HG02642 (cell line): ENCODE data around the gene UBA6.
"Not testable (repeated sequence)": the region's sequence is repeated elsewhere in the genome, so short reads cannot be mapped to it uniquely, and the experiment has no call there.

Source experiments
- ATAC-seq: cut with Tn5 transposase; IDR thresholded peaks from one replicate; pipeline ENCODE4 v1.9.1; 2021; ENCODE audit warnings: mild to moderate bottlenecking; ENCODE audit not compliant: unreplicated experiment, poor library complexity

UBA6 gene

GRCh38 chr4:67700738-67701516 is at the start of gene UBA6:
TSS of gene UBA6 (minus strand) at chr4:67701155. CDS start at chr4:67701119, 36 bp downstream.
- peak; percentile 99 for ATAC-seq

- ATAC-seq = no peak
Measured at GRCh38 chr4:67750691-67751090, 49.7 kb upstream of the UBA6 start.

GRCh38 chr4:67749286-67749685 is 48.3 kb upstream of the UBA6 start:
- ATAC-seq = no peak

- peak; percentile 48 for ATAC-seq
Measured at GRCh38 chr4:67746797-67747495, 46.0 kb upstream of the UBA6 start.

- ATAC-seq = no peak
Measured at GRCh38 chr4:67744561-67745283, 43.8 kb upstream of the UBA6 start.

- ATAC-seq = no peak
Measured at GRCh38 chr4:67743194-67743593, 42.2 kb upstream of the UBA6 start.

- no peak for ATAC-seq
Measured at GRCh38 chr4:67736262-67736661, 35.3 kb upstream of the UBA6 start.

GRCh38 chr4:67735325-67735724 is 34.4 kb upstream of the UBA6 start:
- ATAC-seq = no peak

GRCh38 chr4:67730511-67730910 is 29.6 kb upstream of the UBA6 start:
- not testable (repeated sequence) for ATAC-seq

- no peak for ATAC-seq
Measured at GRCh38 chr4:67727124-67727850, 26.3 kb upstream of the UBA6 start.

GRCh38 chr4:67725981-67726380 is 25.0 kb upstream of the UBA6 start:
- no peak for ATAC-seq

- no peak for ATAC-seq
Measured at GRCh38 chr4:67725132-67725531, 24.2 kb upstream of the UBA6 start.

GRCh38 chr4:67723949-67724348 is 23.0 kb upstream of the UBA6 start:
- no peak for ATAC-seq

GRCh38 chr4:67723341-67723740 is 22.4 kb upstream of the UBA6 start:
- ATAC-seq = no peak

- ATAC-seq = no peak
Measured at GRCh38 chr4:67721770-67722597, 21.0 kb upstream of the UBA6 start.

GRCh38 chr4:67721315-67721769 is 20.4 kb upstream of the UBA6 start:
- no peak for ATAC-seq

GRCh38 chr4:67719953-67720617 is 19.1 kb upstream of the UBA6 start:
- no peak for ATAC-seq

GRCh38 chr4:67718848-67719247 is 17.9 kb upstream of the UBA6 start:
- ATAC-seq = no peak

GRCh38 chr4:67717586-67717985 is 16.6 kb upstream of the UBA6 start:
- ATAC-seq = no peak
